HepG2 (cell line): ENCODE measurements around the gene RNPEPL1. TPM values are rescaled to one million over a fixed set of nuclear protein-coding genes. Genes with fewer than 3 reads are reported as not detected.

Source experiments
- FIP1L1 ChIP-seq: fragments of 200-400 bp; formaldehyde crosslinking; IDR thresholded peaks from 2 replicates; pipeline ENCODE4 v1.6.1; 2018; ENCODE audit warnings: low read depth, mild to moderate bottlenecking, low read length, moderate library complexity, borderline replicate concordance; ENCODE audit not compliant: insufficient read depth
- IRF1 ChIP-seq: sonication (generic); formaldehyde crosslinking; IDR thresholded peaks from 2 replicates; pipeline ENCODE4 v1.4.0; 2020; ENCODE audit warnings: low read depth, mild to moderate bottlenecking, missing genetic modification reagents
- MAFK ChIP-seq, 2 experiments: IDR thresholded peaks in 1 of 2; conservative IDR thresholded peaks in 1 of 2; 2 replicates each; pipeline ENCODE4 v1.6.1; 2011; ENCODE audit warnings: improper control_type of control experiment in 2 of 2, low read length in 2 of 2
- MLXIP ChIP-seq: sonication (generic); formaldehyde crosslinking; IDR thresholded peaks from 2 replicates; pipeline ENCODE4 v1.9.0; 2021; ENCODE audit warnings: missing genetic modification reagents, borderline replicate concordance
- POLR2AphosphoS2 ChIP-seq: IDR thresholded peaks from 2 replicates; pipeline ENCODE4 v1.6.1; 2011; ENCODE audit warnings: low read depth, low read length, improper control_type of control experiment
- PPARG ChIP-seq: conservative IDR thresholded peaks from 2 replicates; pipeline ENCODE4 v1.6.1; 2016; ENCODE audit warnings: missing biosample characterization, missing genetic modification reagents
- RORA ChIP-seq: sonication (generic); formaldehyde crosslinking; IDR thresholded peaks from 2 replicates; pipeline ENCODE4 v1.5.0; 2020; ENCODE audit warnings: mild to moderate bottlenecking, missing genetic modification reagents, moderate library complexity
- TFE3 ChIP-seq: IDR thresholded peaks from 2 replicates; pipeline ENCODE4 v1.6.1; 2016
- THAP9 ChIP-seq: sonication (generic); formaldehyde crosslinking; IDR thresholded peaks from 2 replicates; pipeline ENCODE4; 2020; ENCODE audit warnings: missing genetic modification reagents, mild to moderate bottlenecking, borderline replicate concordance
- TRIM24 ChIP-seq: sonication (generic); formaldehyde crosslinking; IDR thresholded peaks from 2 replicates; pipeline ENCODE4 v1.8.0; 2022; ENCODE audit warnings: mild to moderate bottlenecking, missing genetic modification reagents
- ZBTB26 ChIP-seq: IDR thresholded peaks from 2 replicates; pipeline ENCODE4 v1.6.1; 2016; ENCODE audit warnings: missing compliant biosample characterization, missing genetic modification reagents, borderline replicate concordance
- ZKSCAN5 ChIP-seq: sonication (generic); formaldehyde crosslinking; IDR thresholded peaks from 2 replicates; pipeline ENCODE4 v1.5.1; 2020; ENCODE audit warnings: mild to moderate bottlenecking, missing genetic modification reagents
- ZMYM3 ChIP-seq: sonication (generic); formaldehyde crosslinking; IDR thresholded peaks from 2 replicates; pipeline ENCODE4 v1.5.1; 2020; ENCODE audit warnings: mild to moderate bottlenecking, missing genetic modification reagents
- ZNF317 ChIP-seq: sonication (generic); formaldehyde crosslinking; IDR thresholded peaks from 2 replicates; pipeline ENCODE4 v1.5.0; 2020; ENCODE audit warnings: mild to moderate bottlenecking, missing genetic modification reagents
- ZNF468 ChIP-seq: sonication (generic); formaldehyde crosslinking; IDR thresholded peaks from 2 replicates; pipeline ENCODE4 v1.8.0; 2022; ENCODE audit warnings: mild to moderate bottlenecking, moderate library complexity, missing genetic modification reagents
- ZNF563 ChIP-seq: sonication (generic); formaldehyde crosslinking; IDR thresholded peaks from 2 replicates; pipeline ENCODE4 v1.8.0; 2022; ENCODE audit warnings: mild to moderate bottlenecking, moderate library complexity, missing genetic modification reagents
- ZNF788 ChIP-seq: sonication (generic); formaldehyde crosslinking; IDR thresholded peaks from 2 replicates; pipeline ENCODE4 v1.5.0; 2020; ENCODE audit warnings: mild to moderate bottlenecking, missing genetic modification reagents, borderline replicate concordance
- ZNF792 ChIP-seq: IDR thresholded peaks from 2 replicates; pipeline ENCODE4 v1.6.1; 2016
- polyA plus RNA-seq, 8 experiments: library from polyadenylated mRNA; depleted of rRNA in 3 of 8; stranded (reverse) in 7 of 8; unstranded in 1 of 8; fragments of >200 nt; fragmentation: Illumina TruSeq in 4 of 8; extraction: Trizol in 4 of 8; gene quantifications; 2 replicates each; pipeline versions ENCODE4 v1.2.1 to v1.2.3, GENCODE V29; 2011 to 2016; ENCODE audit warnings: low read depth in 4 of 8, missing spikeins in 1 of 8, mixed read lengths in 1 of 8; ENCODE audit not compliant: insufficient read depth in 1 of 8
- total RNA-seq, 5 experiments: library from RNA; depleted of rRNA; stranded (reverse); fragments of >200 nt; fragmentation: Illumina TruSeq; extraction: Trizol; gene quantifications; 2 replicates each; pipeline ENCODE4 v1.2.3, GENCODE V29; 2016; ENCODE audit warnings: low read depth in 1 of 5

Gene RNPEPL1
- total and polyA plus RNA-seq, 2 of the 13 experiments (the other 11 are each of a cell fraction or from before 2014, with no cell fraction given), result 13.0 to 18.0 TPM

DNA sequence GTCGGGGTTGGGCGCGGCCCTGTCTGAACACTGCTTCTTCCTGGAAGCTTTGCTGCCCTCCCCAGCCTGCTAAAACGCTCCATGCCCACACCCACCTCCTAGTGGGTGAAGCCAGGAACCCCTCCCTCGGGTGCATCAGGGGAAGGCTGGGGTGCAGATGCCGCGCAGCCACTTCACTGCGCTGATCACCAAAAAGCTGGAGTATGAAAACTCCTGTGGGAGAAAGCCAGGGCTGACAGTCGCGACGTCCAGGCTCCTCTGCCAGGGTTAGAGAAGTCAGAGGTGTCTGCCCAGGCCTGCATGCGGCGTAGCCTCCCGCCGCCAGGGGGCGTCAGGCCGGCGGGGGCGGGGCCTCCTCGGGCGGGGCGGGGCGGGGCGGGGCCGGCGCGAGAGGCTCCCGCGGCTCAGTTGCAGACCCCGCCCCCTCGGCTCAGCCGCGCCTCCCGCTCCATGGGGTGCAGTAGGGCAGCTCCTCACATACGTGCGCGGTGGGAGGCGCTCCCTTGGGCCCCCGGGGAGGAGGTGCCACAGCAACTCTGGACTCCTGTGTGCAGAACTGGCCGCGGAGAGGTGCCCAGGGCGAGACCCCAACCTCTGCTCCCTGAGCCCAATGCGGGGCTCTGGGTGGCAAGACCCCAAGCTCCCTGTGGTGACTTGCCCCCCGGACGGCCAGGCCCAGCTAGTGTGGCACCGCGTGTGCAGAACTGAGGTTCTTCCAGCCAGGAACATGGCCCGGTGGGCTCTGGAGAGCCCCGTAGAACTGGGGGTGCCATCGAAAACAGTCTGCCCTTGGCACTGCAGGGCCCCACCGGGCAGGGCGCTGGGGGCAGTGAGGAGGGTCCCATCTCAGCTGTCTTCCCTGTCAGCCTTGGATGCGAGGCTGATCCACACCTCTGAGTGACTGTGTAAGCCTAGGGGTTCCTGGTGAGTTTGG lies 1.8 kb upstream of the RNPEPL1 start (continued):
- no peak for TF ChIP-seq ZBTB26 (CRISPR knock-in tag)
- peak; percentile 82 for TF ChIP-seq ZNF792
- 0 out of 2 replicates have a peak, but pooled peaks have one; percentile 12 for TF ChIP-seq TFE3
- no peak for TF ChIP-seq MLXIP (CRISPR knock-in tag)
- no peak for TF ChIP-seq THAP9 (CRISPR knock-in tag)
- TF ChIP-seq ZNF317 (CRISPR knock-in tag), result 0 out of 2 replicates have a peak, but pooled peaks have one; percentile 20
- 0 out of 2 replicates have a peak, but pooled peaks have one; percentile 20 for TF ChIP-seq ZMYM3 (CRISPR knock-in tag)
- no peak for TF ChIP-seq MAFK (conservative IDR thresholded peaks at IDR 0.05 in 1 of 2, IDR thresholded peaks at IDR 0.05 in 1 of 2; ENCODE audit: low read length in 2 of 2)
- TF ChIP-seq ZNF788 (CRISPR knock-in tag), result peak; percentile 10; the same call in 1 of the 2 replicates
- TF ChIP-seq TRIM24, result no peak
- no peak for TF ChIP-seq POLR2AphosphoS2
- TF ChIP-seq IRF1 (CRISPR knock-in tag), result no peak
- TF ChIP-seq ZKSCAN5, result no peak
- peak; percentile 95; the same call in 1 of the 2 replicates for TF ChIP-seq ZNF468 (CRISPR knock-in tag)
- TF ChIP-seq FIP1L1, result no peak
- no peak for TF ChIP-seq PPARG (CRISPR knock-in tag)
- peak; percentile 16; the same call in 1 of the 2 replicates for TF ChIP-seq ZNF563
- TF ChIP-seq RORA, result no peak
